Cardiac fibroblast (primary cell): ENCODE results near the gene FGF12.

ENCODE experiments used
- DNase-seq, 2 donors: peaks; one replicate each; pipeline versions ENCODE4 v3.0.0 to v3.0.0-alpha.2; 2010; ENCODE audit warnings: low read depth in 2 of 2
- H3K4me3 ChIP-seq, 2 donors: replicated peaks in 1 of 2; 1 replicate in 1 of 2; 2 replicates in 1 of 2; pipeline ENCODE4 v1.5.1; 2011; ENCODE audit warnings: low read depth in 2 of 2, low read length in 2 of 2, mild to moderate bottlenecking in 2 of 2, moderate library complexity in 1 of 2
- TF ChIP-seq, protein P1 (sequence below): IDR thresholded peaks from one replicate; pipeline ENCODE4 v1.5.1; 2011; ENCODE audit warnings: low read depth, mild to moderate bottlenecking, low read length, inconsistent platforms

The FGF12 gene

DNA sequence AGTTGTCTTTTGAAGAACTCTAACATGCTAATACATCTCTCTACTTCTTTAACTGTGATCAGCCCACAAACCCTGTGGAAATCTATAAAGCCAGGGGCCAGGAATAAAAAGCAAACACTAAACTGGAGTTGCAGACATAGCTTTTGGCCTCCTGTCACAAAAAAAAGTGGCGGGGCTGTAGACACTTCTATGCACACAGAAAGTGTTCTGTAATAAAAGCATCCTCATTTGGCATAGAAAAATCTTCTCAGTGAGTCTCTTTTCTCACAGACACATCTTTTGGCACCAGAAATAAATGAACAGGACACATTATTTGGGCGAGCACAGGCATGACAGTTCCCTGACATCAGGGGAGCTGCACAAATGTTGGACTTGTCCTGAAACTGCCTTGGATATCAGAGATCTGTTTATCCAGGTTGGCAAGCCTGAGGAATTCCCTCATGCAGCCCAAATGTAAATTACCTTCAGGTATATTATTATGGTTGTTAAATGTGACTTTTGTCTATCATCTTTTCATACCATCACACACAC is 355.4 kb downstream of the FGF12 start:
- no peak for DNase-seq
- no peak overlapping the region for H3K4me3 ChIP-seq
- TF ChIP-seq, protein P1, sequence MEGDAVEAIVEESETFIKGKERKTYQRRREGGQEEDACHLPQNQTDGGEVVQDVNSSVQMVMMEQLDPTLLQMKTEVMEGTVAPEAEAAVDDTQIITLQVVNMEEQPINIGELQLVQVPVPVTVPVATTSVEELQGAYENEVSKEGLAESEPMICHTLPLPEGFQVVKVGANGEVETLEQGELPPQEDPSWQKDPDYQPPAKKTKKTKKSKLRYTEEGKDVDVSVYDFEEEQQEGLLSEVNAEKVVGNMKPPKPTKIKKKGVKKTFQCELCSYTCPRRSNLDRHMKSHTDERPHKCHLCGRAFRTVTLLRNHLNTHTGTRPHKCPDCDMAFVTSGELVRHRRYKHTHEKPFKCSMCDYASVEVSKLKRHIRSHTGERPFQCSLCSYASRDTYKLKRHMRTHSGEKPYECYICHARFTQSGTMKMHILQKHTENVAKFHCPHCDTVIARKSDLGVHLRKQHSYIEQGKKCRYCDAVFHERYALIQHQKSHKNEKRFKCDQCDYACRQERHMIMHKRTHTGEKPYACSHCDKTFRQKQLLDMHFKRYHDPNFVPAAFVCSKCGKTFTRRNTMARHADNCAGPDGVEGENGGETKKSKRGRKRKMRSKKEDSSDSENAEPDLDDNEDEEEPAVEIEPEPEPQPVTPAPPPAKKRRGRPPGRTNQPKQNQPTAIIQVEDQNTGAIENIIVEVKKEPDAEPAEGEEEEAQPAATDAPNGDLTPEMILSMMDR, result no peak

DNA sequence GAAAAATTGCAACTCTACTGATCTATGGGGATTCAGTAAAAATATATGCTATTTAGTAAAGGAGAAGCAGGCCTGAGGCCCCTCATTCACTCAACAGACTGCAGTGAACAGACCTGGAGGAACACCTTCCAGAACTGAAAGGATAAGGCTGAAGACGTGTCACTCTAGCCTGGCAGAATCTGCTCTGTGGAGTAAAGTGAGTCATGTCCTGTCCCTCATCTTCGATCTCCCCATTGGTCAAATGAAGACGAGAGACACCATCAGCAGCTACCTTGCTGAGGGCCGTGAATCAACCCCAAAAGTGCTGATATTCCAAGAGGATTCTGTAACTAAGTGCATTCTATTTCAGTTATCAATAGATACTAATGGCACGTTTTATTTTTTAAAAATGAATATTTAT is 359.7 kb downstream of the FGF12 start:
- no peak overlapping the region for H3K4me3 ChIP-seq
- TF ChIP-seq, protein P1, result no peak
- no peak for DNase-seq

DNA sequence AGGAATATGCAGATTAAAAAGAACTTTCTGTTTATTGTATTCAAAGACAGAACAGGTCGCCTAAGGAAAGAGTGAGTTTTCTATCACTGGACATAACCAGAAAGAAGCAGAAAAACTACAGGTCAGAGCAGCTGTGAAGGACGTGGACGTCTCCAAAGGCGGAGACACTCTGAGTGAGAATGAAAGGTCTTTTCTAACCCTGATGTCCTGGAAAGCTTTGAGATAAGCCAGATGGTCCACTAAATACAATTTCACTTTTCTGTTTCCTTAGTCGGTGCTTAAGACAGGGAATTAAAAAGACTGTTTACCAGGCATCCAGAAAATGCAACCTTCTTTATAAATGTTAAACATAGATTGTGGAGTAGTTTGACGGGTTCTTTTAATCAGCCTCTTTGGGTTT is 360.4 kb downstream of the FGF12 start:
- no peak overlapping the region for H3K4me3 ChIP-seq
- TF ChIP-seq, protein P1, result no peak
- no peak for DNase-seq

DNA sequence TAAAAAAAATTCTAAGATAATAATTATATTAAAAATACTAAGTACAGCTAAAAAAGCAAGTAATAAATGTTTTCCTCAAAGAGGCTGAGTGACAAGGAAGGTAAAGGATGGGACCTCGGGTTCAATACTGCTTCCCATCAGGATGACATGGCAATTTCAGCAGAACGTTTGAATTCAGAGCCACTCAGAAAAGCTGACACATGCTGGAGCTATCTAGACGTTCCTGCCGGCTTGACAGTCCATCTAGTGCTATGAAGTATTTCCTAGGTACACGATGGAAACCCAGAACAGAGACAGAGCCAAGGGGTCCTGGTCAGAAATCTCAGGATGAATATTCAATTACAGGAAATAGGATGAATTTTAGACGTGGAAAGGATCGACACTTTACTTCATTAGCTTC is 361.8 kb downstream of the FGF12 start:
- no peak overlapping the region for H3K4me3 ChIP-seq
- TF ChIP-seq, protein P1, result no peak
- no peak for DNase-seq

DNA sequence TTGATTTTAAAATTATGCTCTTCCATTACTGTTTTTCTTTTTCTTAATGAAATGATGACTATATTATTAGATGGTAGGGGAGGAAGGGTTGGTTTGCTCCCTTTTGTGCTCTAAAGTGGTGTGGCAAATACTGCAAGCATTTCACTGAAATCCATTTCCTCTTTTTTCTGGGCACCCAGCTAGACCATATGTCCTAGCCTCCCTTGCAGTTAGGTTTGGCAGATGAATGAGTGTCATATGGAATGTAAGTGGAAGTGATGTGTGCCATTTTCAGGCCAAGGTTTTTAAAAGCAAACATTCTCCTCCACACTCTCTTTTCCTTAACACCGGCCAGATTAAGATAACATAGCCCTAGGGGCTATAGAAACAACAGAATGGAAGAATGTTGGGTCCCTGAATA is 363.0 kb downstream of the FGF12 start:
- DNase-seq, result no peak
- TF ChIP-seq, protein P1, result no peak

DNA sequence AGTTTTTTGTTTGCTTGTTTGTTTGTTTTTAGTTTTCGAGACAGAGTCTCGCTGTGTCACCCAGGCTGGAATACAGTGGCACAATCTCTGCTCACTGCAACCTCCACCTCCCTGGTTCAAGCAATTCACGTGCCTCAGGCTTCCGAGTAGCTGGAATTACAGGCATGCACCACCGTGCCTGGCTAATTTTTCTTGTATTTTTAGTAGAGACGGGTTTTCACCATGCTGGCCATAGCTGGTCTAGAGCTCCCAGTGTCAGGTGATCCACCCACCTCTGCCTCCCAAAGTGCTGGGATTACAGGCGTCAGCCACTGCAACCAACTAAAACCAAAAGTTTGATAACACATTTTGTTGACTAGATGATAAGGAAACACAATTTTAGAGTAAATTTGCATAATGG is 372.7 kb downstream of the FGF12 start:
- H3K4me3 ChIP-seq, result no peak overlapping the region
- no peak for DNase-seq
- TF ChIP-seq, protein P1, result no peak

More for the DNA sequence above, 363.0 kb downstream of the FGF12 start:
- no peak overlapping the region for H3K4me3 ChIP-seq

DNA sequence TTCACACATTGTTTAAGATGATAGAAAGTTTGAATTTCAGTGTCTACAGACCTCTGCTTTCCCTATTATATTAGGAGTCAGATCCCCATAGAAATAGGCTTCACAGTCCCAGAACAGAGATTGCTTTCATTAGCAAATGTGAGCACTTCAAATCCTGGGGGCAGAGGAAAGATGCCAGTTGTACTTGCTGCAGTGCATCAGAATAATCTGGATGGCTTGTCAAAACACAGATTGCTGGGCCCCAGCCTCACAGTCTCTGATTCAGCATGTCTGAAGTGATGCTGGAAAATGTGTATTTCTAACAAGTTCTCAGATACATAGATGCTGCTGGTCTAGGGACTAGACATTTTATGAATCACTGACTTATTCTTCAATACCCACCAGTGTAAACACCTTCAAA is 375.2 kb downstream of the FGF12 start:
- no peak overlapping the region for H3K4me3 ChIP-seq
- TF ChIP-seq, protein P1, result no peak
- no peak for DNase-seq
